GM12878 (cell line): Measurements from ENCODE around the gene ELL.

ENCODE experiments used
- BACH1 ChIP-seq: fragments of 450-650 bp; IDR thresholded peaks from 2 replicates; pipeline ENCODE4 v1.6.1; 2017; ENCODE audit warnings: mild to moderate bottlenecking, borderline replicate concordance
- CHD1 ChIP-seq: IDR thresholded peaks from 2 replicates; pipeline ENCODE4 v1.6.1; 2012; ENCODE audit warnings: low read depth, low read length, improper control_type of control experiment
- POLR2A ChIP-seq: IDR thresholded peaks from 2 replicates; pipeline ENCODE4 v1.6.1; 2011; ENCODE audit warnings: low read depth, mild to moderate bottlenecking, low read length
- POLR2AphosphoS2 ChIP-seq: IDR thresholded peaks from 2 replicates; pipeline ENCODE4 v1.6.1; 2011; ENCODE audit warnings: low read depth, mild to moderate bottlenecking, low read length, improper control_type of control experiment, moderate library complexity
- RAD21 ChIP-seq: IDR thresholded peaks from 2 replicates; pipeline ENCODE4 v1.6.1; 2011; ENCODE audit warnings: mild to moderate bottlenecking, low read depth, low read length, moderate library complexity; ENCODE audit not compliant: insufficient read depth
- RFX5 ChIP-seq: IDR thresholded peaks from 2 replicates; pipeline ENCODE4 v1.6.1; 2011; ENCODE audit warnings: low read depth, low read length, improper control_type of control experiment
- TARDBP ChIP-seq: IDR thresholded peaks from 2 replicates; pipeline ENCODE4 v1.6.1; 2016; ENCODE audit warnings: borderline replicate concordance
- ZNF384 ChIP-seq: IDR thresholded peaks from 2 replicates; pipeline ENCODE4 v1.6.1; 2012; ENCODE audit warnings: low read depth, mild to moderate bottlenecking, low read length, improper control_type of control experiment, borderline replicate concordance
- ZSCAN29 ChIP-seq: fragments of 450-650 bp; IDR thresholded peaks from 2 replicates; pipeline ENCODE4 v1.6.1; 2017; ENCODE audit warnings: mild to moderate bottlenecking, moderate library complexity
- TF ChIP-seq, protein P1 (sequence below), 3 experiments: IDR thresholded peaks in 2 of 3; conservative IDR thresholded peaks in 1 of 3; 2 replicates each; pipeline ENCODE4 v1.5.1; 2011; ENCODE audit warnings: low read depth in 3 of 3, low read length in 3 of 3, mild to moderate bottlenecking in 3 of 3, control low read depth in 2 of 3, moderate library complexity in 2 of 3, inconsistent platforms in 1 of 3, mixed read lengths in 1 of 3; ENCODE audit not compliant: control insufficient read depth in 2 of 3, insufficient read depth in 1 of 3; ENCODE audit errors: extremely low read depth in 1 of 3

DNA sequence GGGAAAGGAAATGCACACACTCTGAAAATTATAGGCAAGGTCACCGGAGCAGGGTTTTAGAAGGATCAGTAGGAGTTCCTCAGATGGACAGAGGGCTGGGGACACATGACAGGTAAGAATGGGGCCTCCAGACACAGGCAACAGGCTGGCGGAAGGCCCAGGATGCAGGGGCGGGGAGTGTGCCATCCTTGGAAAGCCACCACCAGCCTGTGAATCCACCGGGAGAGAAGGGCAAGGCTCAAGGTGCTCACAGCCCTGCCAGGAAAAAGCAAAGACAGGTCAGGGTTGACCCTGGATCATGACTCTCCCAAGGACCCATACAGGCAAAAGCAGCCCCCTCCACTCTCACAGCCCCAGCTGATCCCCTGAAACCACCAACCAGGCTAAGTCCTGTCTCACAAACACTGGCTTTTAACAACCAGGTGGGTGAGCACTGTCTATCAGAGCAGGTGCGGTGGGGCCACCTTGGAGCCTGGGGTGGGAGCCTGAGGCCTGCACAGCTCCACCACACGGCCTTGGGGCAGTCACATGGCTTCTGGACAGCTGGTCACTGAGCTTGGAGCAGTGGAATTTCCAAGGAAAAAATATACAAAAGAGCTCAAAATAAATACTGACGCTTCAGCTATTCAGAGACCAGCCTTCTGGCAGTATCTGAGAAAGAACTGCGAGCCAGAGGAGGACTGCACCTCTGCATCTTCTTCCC is 48.7 kb downstream of the ELL start:
- no peak for TF ChIP-seq TARDBP
- no peak for TF ChIP-seq RAD21
- TF ChIP-seq, protein P1, sequence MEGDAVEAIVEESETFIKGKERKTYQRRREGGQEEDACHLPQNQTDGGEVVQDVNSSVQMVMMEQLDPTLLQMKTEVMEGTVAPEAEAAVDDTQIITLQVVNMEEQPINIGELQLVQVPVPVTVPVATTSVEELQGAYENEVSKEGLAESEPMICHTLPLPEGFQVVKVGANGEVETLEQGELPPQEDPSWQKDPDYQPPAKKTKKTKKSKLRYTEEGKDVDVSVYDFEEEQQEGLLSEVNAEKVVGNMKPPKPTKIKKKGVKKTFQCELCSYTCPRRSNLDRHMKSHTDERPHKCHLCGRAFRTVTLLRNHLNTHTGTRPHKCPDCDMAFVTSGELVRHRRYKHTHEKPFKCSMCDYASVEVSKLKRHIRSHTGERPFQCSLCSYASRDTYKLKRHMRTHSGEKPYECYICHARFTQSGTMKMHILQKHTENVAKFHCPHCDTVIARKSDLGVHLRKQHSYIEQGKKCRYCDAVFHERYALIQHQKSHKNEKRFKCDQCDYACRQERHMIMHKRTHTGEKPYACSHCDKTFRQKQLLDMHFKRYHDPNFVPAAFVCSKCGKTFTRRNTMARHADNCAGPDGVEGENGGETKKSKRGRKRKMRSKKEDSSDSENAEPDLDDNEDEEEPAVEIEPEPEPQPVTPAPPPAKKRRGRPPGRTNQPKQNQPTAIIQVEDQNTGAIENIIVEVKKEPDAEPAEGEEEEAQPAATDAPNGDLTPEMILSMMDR (IDR thresholded peaks at IDR 0.05 in 2 of 3, conservative IDR thresholded peaks at IDR 0.05 in 1 of 3; ENCODE audit: control insufficient read depth in 2 of 3, extremely low read depth in 1 of 3, insufficient read depth in 1 of 3, low read depth in 3 of 3, low read length in 3 of 3): no peak
- no peak for TF ChIP-seq ZNF384
- no peak for TF ChIP-seq POLR2A
- no peak for TF ChIP-seq RFX5
- no peak for TF ChIP-seq POLR2AphosphoS2
- TF ChIP-seq CHD1: no peak
- no peak for TF ChIP-seq ZSCAN29
- TF ChIP-seq BACH1: no peak
